SIG-M5 (cell line): ENCODE data around the gene DLG3.
"Not testable (repeated sequence)": the region's sequence is repeated elsewhere in the genome, so short reads cannot be mapped to it uniquely, and the experiment has no call there.

Source experiments
- DNase-seq: peaks from one replicate; lab custom pipeline; 2025; lab: John Stamatoyannopoulos, UW

Gene DLG3

DNA sequence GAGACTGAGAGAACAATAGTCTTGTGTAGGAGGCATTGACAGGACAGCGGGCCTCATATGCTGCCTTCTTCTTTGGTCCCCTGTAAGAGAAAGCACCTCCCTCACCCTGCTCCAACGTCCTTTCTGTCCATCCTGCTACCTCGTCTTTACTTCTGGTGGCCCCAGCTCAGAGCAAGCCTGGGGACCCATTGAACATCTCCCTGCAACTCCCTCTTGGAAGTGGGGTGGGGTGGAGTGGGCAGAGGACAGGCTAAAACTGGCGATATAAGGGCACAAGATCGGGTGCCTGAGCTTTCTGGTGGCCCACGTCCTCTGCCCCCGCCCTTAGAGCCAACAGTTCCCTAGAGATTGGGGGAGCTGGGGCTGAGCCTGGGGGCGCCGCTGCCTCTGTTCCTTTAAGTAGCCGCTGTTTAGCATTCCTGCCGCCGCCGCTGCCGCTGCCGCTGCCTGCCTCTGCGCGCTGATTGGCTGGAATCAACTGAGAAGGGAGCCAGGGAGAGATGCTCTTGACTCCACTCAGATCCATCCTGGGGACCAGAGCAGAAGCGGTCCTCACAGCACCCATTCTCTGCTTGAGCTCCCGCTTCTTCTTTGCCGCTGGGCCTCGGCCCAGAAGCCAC is at the start of gene DLG3:
TSS of gene DLG3 (plus strand) at position 510 of the 620 bp plus-strand sequence. CDS start 367 bp downstream, outside the sequence.
- no peak for DNase-seq

DNA sequence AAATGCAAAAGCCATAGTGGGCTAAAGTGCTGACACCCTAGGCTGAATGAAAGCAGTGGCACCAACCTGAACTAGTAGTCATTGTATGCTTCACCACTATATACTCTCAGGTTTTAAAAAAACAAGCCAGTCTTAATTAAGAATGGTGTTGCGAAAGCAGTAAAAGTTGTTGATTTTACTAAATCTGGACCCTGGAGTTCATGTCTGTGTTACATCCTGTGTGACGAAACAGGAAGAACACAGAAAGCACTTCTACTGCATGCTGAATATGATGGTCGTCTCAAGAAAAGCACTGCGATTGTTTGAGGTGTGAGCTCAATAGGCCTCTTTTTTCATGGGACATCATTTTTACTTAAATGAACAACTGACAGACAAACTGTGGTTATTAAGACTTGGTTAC is 45.7 kb upstream of the DLG3 start:
- no peak for DNase-seq

DNA sequence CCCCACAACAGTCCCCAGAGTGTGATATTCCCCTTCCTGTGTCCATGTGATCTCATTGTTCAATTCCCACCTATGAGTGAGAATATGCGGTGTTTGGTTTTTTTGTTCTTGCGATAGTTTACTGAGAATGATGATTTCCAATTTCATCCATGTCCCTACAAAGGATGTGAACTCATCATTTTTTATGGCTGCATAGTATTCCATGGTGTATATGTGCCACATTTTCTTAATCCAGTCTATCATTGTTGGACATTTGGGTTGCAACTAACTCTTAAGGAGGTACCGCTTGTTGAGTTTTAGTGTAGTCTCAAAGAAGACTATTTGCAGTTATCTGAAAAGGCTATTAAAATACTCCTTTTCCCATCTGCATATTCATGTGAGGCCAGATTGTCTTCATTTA is 44.5 kb upstream of the DLG3 start:
- DNase-seq, result not testable (repeated sequence)

- DNase-seq, result no peak
These were observed 41.9 kb upstream of the DLG3 start for GRCh38 chrX:70402721-70403120.

DNA sequence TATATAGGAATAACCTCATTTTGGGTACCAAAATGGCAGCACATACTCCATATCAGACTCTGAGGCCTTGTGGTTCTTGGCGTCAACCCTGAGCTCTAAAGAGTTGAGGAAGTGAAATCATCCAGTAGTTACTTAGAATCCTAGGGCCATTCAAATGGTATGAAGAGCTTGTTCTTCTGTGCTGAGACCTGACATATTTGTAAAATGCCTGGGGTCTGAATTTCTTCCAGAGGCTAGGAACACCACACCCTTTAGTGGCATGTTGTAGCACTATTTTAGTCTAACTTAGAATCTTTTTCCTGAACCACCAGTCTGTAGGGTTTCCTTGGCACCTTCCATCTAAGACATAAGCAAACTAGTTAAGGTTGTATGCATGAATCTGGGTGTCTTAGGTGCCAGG is 39.6 kb upstream of the DLG3 start:
- DNase-seq, result no peak

DNA sequence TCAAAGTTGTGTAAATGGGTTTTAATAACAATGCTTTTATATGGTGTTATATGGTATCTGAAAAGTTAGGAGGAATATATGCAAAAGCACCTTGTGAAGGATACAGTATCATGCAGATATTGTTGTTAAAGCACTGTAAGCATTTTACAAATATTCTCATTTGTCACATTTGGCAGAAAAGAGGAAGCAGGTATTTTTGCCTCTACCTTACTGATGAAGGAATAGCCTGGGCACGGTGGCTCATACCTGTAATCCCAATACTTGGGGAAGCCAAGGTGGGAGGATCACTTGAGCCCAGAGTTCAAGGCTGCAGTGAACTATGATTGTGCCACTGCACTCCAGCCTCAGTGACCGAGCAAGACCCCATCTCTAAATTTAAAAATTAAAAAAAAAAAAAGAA is 33.7 kb upstream of the DLG3 start:
- no peak for DNase-seq

GRCh38 chrX:70411475-70411874 is 33.2 kb upstream of the DLG3 start:
- DNase-seq, result no peak

GRCh38 chrX:70421618-70422017 is 23.0 kb upstream of the DLG3 start:
- no peak for DNase-seq

- no peak for DNase-seq
These were observed 21.7 kb upstream of the DLG3 start, which contains the start of gene GDPD2 for GRCh38 chrX:70422851-70423341. TSS of gene GDPD2 (plus strand) at chrX:70423314. CDS start at chrX:70424985, 1,671 bp downstream.

DNA sequence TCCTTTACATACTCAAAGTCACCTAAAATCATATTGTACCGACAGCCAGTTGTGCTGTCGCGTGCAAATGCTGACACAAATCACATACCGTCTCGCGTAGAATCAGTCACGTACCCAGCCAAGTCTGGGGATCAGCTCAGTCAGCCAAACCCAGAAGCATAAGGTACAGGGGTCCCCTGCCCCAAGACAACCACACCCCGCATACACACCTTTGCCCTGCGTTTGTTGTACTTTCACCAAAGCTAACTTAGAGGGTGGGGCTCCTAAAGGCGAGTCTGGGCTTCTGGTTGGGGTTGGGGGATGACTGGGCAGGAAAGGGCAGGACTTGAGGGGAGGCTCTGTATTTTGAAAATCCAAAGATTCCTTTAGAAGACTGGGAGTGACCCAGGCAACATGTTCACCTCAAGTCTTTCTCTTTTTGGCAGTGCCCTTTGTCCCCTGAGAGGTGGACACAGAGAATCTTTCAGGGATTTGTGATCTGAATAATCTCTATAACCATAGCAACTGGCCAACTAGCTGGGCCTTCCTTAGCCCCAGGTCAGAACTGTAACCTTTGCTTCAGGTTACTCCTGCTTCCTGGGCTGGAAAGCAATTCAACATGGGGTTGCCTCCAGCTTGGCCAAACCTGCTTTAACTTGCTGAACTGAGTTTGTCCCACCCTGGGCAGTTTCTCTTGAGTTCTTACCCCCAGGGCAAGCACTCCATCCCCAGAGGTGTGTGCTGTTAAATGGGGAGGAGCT is 20.5 kb upstream of the DLG3 start:
- DNase-seq, result no peak

- no peak for DNase-seq
These were observed 19.8 kb upstream of the DLG3 start for GRCh38 chrX:70424801-70425200.

GRCh38 chrX:70426286-70427278 is 18.1 kb upstream of the DLG3 start:
- DNase-seq, result no peak

DNA sequence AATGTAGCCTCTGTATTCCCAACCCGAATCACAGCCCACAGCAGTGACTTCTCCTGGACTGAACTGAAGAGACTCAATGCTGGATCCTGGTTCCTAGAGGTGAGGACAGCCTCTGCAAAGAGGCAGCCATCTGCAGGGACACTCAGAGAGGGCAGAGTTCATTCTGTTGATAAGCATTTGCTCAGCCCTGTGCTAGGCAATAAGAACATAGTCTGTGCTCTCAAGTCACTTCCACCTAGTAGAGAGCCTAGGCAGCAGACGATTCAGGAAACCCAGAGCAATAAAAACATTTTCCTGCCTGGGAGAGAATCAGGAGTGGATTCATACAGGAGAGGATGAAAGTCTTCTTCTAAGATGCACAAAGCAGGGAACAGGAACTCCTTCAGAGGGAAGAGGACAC is 17.3 kb upstream of the DLG3 start:
- DNase-seq, result no peak

- no peak for DNase-seq
These were observed 14.9 kb upstream of the DLG3 start for GRCh38 chrX:70429759-70430158.

DNA sequence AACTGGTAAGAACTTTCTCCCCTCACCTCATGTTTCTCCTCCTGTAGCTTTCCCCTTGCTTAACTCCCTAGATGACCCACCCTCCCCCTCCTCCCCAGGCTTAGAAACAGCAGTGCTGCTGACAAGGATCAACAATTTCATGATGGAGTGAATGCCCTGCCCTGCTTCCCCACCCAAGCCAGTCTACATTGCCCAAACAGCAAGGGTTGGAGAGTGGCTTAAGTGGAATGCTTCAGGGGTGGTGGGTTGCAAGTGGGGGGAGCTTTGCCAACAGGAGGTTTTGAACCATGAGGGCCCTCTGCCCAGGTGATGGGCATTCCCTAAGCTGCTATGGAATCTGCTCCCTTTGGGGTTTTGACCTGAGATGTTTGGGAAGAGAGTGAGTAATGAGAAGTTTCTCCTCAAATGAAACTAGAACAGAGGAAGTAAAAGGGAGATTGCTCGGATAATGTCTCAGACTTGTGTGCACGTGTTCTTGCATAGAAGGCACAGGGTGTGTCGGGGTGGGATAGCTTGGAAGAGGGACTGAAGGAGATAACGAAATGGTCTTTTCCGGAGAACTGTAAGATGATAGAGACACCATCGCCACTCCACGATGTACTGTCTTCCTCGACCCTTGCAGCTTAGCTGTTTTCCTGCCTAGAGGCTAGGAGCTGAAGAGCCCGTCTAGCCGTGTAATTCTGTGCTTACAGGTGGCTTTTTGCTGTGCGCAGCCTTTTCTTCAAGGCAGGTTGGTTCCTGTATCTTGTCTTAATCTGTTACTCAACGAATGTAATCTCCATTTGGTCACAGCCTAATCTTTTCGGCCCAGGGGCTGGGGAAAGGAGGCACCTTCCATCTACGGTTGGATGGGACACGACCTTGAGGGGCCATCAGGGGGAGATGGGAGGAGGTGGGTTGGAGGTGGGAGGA is 11.4 kb upstream of the DLG3 start:
- DNase-seq, result no peak

- no peak for DNase-seq
These were observed 10.7 kb upstream of the DLG3 start for GRCh38 chrX:70433848-70434351.

DNA sequence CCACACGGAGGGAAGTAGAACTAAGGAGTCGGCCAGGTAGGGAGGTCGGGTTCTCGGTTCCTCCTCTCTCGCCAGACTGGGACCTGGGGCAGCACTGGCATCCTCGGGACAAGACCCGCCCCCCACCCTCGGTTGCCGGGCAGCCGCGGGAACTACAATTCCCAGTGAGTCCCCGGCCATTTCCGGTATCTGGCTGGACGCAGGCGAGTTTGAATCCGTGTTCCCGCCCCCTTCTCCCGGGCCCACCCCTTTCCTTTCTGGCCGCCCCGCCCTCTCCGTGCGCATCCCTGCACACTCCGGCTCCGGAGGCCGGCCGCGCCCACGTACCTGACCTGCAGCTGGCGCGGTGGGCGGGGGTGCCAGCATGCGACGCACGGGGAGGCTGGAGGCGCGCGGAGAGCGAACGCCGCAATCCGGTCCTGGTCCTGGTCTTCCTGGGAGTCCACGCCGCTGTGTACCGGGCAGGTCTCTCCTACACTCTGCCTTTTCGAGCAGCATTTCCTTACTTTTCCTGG is 10.2 kb upstream of the DLG3 start:
- no peak for DNase-seq

DNA sequence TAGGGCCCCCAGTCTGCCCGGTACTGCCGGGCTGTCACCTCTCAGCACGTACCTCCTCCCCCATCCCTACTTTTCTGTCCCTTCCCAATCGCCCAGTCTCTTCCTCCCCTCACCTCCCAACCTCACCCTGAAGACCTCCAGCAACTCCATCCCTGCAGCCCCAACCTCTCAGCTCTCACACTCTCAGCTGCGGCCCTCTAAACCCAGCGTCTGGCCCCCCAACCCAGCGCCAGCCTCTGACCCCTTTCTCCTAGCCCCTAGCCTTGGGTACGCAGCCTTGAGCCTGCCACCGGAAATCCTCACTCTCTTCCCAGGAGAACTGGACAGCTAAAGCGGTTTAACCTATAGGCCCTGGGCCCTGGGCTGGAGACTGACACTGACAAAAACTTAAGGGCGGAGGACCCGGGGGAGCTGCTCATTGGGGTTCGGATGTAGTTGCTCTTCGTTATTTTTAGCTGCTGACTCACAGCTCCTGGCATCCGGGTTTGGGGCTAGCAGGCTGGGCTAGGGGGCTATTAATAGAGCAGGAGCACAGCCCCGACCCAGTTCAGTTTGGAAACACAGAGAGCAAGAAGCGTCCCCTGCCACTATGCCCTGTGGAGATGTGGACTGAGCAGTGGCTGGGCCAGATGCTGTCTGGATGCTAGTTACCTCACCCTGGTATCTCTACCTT is 9.6 kb upstream of the DLG3 start:
- no peak for DNase-seq

GRCh38 chrX:70436343-70436742 is 8.3 kb upstream of the DLG3 start:
- no peak for DNase-seq

GRCh38 chrX:70437011-70437410 is 7.6 kb upstream of the DLG3 start:
- no peak for DNase-seq
